SW480 (cell line): Measurements from ENCODE around the gene PDX1.
A peak's percentile ranks its signal among the peaks of the same experiment; 100 is the strongest.

Source experiments
- DNase-seq: peaks from one replicate; pipeline ENCODE4 v3.0.0-alpha.2; 2016; ENCODE audit warnings: low spot score

The PDX1 gene

DNA sequence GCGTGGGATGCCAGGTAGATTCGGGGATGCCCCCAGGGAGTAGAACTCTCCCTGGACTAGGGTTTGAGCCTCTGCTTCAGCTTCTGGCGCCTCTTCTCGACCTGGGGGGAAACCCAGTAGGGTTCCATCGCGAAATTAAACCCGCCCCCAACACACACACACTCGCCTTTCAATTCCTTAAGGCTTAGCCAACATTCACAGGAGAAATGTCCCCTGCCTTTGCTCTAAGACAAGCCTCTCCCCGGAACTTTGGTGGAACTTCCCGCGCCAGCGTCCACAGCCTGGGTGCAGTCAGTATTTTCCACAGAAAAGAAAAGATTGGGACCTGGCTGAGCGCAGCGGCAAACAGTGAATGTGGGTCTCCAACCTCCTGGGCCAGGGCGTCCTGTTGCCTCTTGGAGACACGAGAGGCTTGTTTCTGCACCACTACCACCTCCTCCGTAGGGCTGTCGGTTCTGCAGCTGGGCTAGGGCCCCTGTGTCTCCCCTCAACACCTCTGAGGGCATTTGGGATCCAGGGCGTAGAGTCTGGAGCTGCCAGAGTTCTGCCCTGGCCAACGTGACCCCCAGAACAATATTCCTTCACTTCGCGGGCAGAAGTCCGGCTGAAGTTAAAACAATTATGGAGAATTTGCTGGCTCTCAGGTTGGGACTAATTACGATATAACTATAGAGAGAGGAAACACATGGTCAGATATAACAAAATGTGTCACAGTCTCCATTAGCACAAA is 3.2 kb downstream of the PDX1 start:
- no peak for DNase-seq

- no peak for DNase-seq
Observed at GRCh38 chr13:27923794-27924528, 4.2 kb downstream of the PDX1 start.

GRCh38 chr13:27924529-27925141 is 4.8 kb downstream of the PDX1 start:
- DNase-seq: no peak

DNA sequence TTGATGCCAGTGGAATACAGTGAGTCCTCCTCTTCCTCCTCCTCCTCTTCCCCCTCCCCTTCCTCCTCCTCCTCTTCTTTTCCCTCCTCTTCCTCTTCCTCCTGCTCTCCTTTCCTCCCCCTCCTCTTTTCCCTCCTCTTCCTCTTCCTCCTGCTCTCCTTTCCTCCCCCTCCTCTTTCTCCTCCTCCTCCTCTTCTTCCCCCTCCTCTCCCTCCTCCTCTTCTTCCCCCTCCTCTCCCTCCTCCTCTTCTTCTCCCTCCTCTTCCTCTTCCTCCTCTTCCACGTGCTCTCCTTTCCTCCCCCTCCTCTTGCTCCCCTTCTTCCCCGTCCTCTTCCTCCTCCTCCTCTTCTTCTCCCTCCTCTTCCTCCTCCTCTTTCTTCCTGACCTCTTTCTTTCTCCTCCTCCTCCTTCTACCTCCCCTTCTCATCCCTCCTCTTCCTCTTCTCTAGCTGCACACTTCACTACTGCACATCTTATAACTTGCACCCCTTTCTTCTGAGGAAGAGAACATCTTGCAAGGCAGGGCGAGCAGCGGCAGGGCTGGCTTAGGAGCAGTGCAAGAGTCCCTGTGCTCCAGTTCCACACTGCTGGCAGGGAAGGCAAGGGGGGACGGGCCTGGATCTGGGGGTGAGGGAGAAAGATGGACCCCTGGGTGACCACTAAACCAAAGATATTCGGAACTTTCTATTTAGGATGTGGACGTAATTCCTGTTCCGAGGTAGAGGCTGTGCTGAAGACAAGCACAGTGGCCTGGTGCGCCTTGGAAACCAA is 5.6 kb downstream of the PDX1 start:
- no peak for DNase-seq

DNA sequence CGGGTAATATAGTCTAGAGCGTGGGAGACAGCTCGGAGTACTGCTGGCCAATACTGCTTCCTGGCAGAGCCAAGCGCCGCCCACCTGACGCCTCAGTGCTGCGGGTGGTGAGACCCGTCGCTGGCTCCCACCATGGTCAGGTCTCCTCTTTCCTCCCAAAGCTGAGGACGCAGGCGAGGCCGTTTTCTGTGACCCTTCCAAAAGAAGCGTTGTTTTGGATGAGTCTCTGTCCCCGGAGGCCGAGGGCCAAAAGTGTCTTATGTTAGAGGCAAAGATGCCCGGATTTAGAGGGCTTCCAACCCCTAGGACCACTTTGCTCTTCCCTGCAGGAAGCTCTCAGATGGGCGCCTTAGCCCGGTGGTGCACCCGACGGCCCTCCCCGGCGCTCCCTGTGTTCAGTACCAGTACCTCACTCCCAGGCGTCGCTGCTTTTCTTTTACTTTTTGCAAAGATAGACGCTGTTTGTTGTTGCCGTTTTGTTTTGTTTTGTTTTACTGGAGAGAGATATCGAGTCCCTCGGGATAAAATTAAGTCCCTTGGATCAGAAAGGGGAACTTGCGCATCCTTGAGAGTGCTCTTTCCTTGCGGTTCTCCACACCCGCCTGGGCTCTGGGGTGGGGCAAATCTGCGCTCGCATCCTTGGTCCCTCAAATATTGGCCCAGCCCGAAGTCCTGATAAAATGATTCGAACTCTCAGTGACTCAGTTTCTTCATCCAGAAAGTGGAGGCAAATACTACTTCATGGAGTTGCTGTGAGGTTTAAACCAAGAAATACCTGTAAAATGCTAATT is 7.0 kb downstream of the PDX1 start:
- no peak for DNase-seq

- no peak for DNase-seq
Observed at GRCh38 chr13:27927444-27928352, 7.9 kb downstream of the PDX1 start.

GRCh38 chr13:27928353-27928804 is 8.6 kb downstream of the PDX1 start:
- DNase-seq: no peak

DNA sequence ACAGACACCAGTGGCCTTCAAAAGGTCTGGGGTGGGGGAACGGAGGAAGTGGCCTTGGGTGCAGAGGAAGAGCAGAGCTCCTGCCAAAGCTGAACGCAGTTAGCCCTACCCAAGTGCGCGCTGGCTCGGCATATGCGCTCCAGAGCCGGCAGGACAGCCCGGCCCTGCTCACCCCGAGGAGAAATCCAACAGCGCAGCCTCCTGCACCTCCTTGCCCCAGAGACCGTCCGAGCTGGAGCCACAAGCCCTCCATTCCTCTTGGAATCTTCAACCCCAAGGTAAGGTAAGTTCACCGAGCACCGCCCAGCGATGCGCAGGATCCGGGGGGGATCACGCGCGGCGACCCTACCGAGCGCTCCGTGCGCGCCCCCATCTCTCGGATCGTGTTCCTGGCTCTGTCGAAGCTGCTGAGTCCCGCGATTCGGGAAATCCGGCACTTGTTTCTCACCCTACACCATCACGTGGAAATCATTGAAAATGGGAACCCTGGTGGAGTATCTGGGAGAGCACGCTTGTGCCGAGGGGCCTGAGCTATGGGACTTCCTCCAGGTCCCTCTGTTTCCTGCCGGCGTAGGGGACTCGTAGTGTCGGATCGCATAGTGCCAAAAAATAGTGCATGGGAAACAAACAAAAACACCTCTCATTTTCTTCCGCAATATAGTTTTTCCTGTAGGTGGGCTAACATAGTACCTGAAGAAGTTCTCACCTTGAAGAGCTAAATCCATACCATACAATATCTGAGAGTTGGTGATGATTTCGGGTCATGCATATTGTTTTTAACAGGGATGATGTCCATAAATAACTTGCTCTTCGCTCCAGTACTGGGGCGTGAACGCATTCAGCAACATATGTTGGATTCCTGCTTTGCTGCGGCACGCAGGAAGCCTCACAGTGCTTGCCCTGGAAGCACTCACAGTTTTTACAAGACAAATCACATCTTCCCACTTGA is 9.3 kb downstream of the PDX1 start:
- no peak for DNase-seq

DNA sequence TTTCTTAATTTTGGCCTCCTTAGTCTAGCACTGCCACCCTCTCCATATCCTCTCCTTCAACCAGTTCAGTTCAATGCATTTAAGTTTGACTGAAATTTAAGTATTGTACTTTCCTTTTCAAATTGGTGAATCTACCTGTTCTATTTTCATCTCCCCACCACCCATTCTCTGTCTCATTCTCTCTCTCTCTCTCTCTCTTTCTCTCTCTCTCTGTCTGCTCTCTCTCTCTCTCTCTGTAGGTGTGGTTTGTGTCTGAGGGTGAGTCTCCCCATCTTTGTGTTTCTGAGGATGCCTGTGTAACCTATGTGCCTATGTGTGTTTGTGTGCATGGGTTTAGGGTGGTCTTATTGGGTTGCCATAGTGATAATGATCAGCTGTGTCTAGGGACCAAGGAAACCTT is 10.1 kb downstream of the PDX1 start:
- DNase-seq: no peak

DNA sequence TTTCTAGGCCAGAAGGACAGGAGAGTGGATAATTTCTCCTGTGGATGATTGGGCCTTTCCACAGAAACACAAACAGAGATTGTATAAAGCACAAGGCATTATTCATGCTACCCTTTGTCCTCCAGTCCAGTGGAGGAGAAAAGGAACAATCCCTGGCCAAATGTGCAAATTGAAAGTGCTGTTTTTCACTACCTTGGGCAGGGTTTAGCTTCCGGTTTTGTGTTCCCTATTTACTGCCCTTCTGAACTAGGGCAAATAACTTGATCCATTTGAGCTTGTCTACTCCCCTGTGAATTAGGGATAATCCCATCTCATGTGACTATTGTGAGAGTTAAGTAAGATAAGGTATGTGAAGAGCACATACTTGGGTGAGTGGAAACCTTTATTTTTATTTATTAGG is 13.3 kb downstream of the PDX1 start:
- DNase-seq: no peak

GRCh38 chr13:27933580-27934328 is 14.0 kb downstream of the PDX1 start:
- DNase-seq: no peak

DNA sequence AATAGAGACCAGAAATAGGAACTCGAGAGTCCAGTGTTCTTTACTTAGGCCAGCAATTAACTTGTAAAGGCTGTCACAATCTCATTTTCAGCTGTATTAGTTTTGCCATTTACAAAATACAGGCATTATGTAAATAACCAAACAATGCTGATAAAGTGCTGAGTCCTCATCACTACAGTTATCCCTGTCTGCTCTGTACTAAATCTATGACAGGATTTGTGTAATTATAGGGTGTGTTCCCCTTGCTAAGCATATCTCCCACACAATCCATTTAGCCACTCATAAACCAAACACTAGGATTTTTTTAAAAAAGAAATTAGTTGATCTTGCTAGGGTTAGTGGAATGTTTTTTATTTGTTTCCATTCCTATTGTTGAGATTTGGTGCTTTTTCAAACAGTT is 23.2 kb downstream of the PDX1 start:
- no peak for DNase-seq

DNA sequence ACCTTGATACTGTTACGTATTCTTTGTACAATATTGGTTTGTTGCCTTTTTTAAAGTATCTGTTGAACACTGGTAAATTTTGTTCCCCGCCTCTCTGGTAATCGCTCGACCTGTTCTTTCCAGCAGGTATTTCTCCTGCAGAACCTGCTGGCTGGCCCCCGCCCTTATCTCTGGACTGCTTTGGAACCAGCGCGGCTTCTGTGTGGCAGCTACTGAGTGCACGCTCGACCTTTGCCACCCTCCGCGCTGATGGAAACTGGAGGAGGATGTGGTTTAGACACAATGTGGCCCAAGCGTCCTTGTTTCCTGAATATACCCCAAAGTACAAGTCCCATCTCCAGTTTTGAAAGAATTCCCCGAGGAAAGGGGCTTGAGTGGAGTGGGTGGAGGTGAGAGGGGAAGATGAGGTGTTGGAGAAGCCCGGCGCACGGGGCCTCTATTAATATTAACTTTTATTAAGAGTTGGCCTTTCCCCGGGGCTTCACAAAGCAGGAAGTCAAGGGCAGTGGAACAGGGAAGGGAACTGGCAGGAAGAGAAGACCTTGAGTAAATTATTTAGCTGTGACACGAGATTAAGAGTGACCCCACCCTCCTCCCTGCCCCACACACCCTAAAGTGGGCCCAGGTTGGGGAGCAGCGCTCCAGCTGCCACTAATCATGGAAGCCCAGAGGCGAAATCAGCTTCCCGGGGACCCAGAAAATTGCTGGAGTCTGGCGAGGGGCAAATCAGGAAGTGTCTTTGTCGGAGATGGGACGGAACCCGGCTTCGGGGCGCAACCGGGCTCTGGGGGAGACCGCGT is 33.3 kb downstream of the PDX1 start:
- DNase-seq: peak; percentile 78

- peak; percentile 88 for DNase-seq
Observed at GRCh38 chr13:27953676-27954405, 34.0 kb downstream of the PDX1 start.

DNA sequence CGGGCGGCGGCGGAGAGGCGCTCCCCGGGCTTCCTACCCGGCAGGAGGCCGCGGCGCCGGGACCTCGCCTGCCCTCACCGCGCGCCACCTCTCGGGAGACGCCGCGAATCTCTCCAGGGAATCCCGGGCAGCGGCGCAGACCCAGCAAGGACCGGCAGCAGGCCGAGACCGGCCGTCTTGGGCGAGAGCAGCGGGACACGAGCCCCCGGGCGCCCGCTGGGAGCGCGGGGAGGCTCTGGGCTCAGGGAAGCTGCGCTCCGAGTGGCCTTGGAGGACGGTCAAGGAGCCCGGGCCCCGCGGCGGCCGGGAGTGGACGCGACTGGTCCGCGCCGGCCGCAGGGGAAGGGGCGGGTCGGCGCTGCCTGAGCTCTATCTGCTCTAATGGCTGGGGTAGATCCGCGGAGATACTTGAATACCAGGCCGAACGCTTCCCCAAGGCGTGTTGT is 34.6 kb downstream of the PDX1 start:
- peak; percentile 68 for DNase-seq

DNA sequence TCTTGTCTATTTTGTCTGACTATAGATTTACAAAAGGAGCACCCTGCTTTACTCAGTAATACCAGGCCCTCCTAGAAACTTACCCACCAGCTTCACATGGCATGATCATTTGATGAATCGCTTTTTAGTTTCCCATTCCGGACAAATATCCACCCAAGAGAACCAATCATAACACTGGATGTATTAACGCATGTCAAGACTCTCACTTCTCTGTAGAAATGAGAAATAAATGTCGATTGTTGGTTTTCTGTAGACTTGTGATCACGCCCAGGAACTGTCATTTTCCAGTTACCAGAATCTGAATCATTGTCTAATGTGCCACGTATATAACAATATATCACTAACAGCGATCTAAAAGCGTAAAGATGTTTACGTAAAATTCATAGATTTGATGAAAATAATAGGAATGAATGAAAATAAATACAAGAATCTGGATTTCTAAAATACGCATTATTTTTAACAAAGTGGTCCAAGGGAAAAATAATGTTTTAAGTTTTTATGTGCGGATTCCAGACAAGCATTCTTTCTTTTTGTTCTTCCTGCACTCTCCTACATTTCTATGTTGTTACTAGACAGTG is 35.3 kb downstream of the PDX1 start:
- DNase-seq: no peak
